ENCODE results near the gene TMEM114.

The TMEM114 gene
- 0 reads per million in 4 experiments for total RNA-seq

- DNase-seq, result no peak
These were observed at the start of gene TMEM114 for GRCh38 chr16:8589900-8590688. TSS of gene TMEM114 (minus strand) at chr16:8590511. CDS start at chr16:8589838, 673 bp downstream.

GRCh38 chr16:8639694-8640093 lies 49.4 kb upstream of the TMEM114 start:
- DNase-seq, result no peak

GRCh38 chr16:8634991-8635736 lies 44.9 kb upstream of the TMEM114 start:
- DNase-seq, result no peak

- DNase-seq, result no peak
These were observed 42.4 kb upstream of the TMEM114 start for GRCh38 chr16:8632675-8633182.

GRCh38 chr16:8631818-8632465 lies 41.6 kb upstream of the TMEM114 start:
- no peak for DNase-seq

- no peak for DNase-seq
These were observed 41.1 kb upstream of the TMEM114 start for GRCh38 chr16:8631373-8631772.

GRCh38 chr16:8630255-8630953 lies 40.1 kb upstream of the TMEM114 start:
- DNase-seq, result no peak

- no peak for DNase-seq
These were observed 38.8 kb upstream of the TMEM114 start for GRCh38 chr16:8628981-8629725.

GRCh38 chr16:8627456-8627855 lies 37.1 kb upstream of the TMEM114 start:
- DNase-seq, result no peak

GRCh38 chr16:8626946-8627345 lies 36.6 kb upstream of the TMEM114 start:
- no peak for DNase-seq

- DNase-seq, result no peak
These were observed 35.3 kb upstream of the TMEM114 start for GRCh38 chr16:8625491-8626087.

- no peak for DNase-seq
These were observed 33.3 kb upstream of the TMEM114 start for GRCh38 chr16:8623634-8624033.

- DNase-seq, result no peak
These were observed 32.0 kb upstream of the TMEM114 start for GRCh38 chr16:8622315-8622656.

GRCh38 chr16:8621572-8622314 lies 31.4 kb upstream of the TMEM114 start, which contains the start of gene METTL22:
TSS of gene METTL22 (plus strand) at chr16:8621698. CDS start at chr16:8625666, 3,968 bp downstream.
- peak; percentile 92 for DNase-seq

- DNase-seq, result no peak
These were observed 30.9 kb upstream of the TMEM114 start for GRCh38 chr16:8621222-8621571.

- no peak for DNase-seq
These were observed 30.2 kb upstream of the TMEM114 start for GRCh38 chr16:8620535-8620934.

GRCh38 chr16:8619671-8620370 lies 29.5 kb upstream of the TMEM114 start:
- DNase-seq, result no peak

- no peak for DNase-seq
These were observed 24.2 kb upstream of the TMEM114 start for GRCh38 chr16:8614435-8615029.

- no peak for DNase-seq
These were observed 21.7 kb upstream of the TMEM114 start for GRCh38 chr16:8611886-8612600.
